C4-2B (cell line): ENCODE data around the gene MMP10.

Source experiments
- CTCF ChIP-seq: fragments of 450-650 bp; conservative IDR thresholded peaks from 2 replicates; pipeline ENCODE4 v1.5.1; 2017; ENCODE audit warnings: mild to moderate bottlenecking
- ZFX ChIP-seq: fragments of 450-650 bp; IDR thresholded peaks from 2 replicates; pipeline ENCODE4 v1.6.1; 2017

- TF ChIP-seq CTCF (no peak), ZFX (no peak)
Measured at GRCh38 chr11:102757823-102758549, 22.4 kb downstream of the MMP10 start.
